Measurements from ENCODE around the gene EPS15. TPM values are rescaled to one million over a fixed set of nuclear protein-coding genes. Genes with fewer than 3 reads are reported as not detected.

EPS15 gene
- polyA plus RNA-seq, 1 donor (not counting 4 experiments of a cell fraction or from before 2014, with no cell fraction given), result 33.2 TPM

- Histone ChIP-seq H3K27me3 (ENCODE audit: control insufficient read depth, extremely low read depth, insufficient read depth, low read length) (no peaks in the 10 kb centered on the region), H3K36me3 (ENCODE audit: control insufficient read depth in 2 of 2, extremely low read depth in 1 of 2, insufficient read depth in 2 of 2, low read length in 2 of 2) (peaks cover 10 to 13% of the 10 kb centered on the region in 2 experiments), H3K9me3 (ENCODE audit: control insufficient read depth, low read depth, low read length) (no peaks in the 10 kb centered on the region), H3K27ac (ENCODE audit: control insufficient read depth, insufficient read depth, low read length) (no peak overlapping the region), H3K9ac (ENCODE audit: control insufficient read depth, extremely low read depth, insufficient read depth, low read length) (no peak overlapping the region), H3K9me1 (ENCODE audit: control insufficient read depth, extremely low read depth, insufficient read depth, low read length) (no peaks in the 10 kb centered on the region), H3K4me1 (ENCODE audit: control insufficient read depth, extremely low read depth, insufficient read depth, low read length) (peaks cover 3% of the 10 kb centered on the region), H3K4me3 (ENCODE audit: control insufficient read depth in 2 of 3, extremely low read depth in 1 of 3, insufficient read depth in 2 of 3, low read depth in 1 of 3, low read length in 3 of 3) (no peak overlapping the region), H3K4me2 (ENCODE audit: control insufficient read depth, extremely low read depth, insufficient read depth, low read depth, low read length) (no peak overlapping the region), H3K79me2 (ENCODE audit: control insufficient read depth, insufficient read depth, low read length) (no peaks in the 10 kb centered on the region), H4K20me1 (ENCODE audit: control insufficient read depth, extremely low read depth, insufficient read depth, low read length) (no peaks in the 10 kb centered on the region), H2AFZ (ENCODE audit: control insufficient read depth, low read length) (no peak overlapping the region)
- no peak for TF ChIP-seq EZH2 (IDR thresholded peaks at IDR 0.05; ENCODE audit: low read length)
- TF ChIP-seq, protein P1, sequence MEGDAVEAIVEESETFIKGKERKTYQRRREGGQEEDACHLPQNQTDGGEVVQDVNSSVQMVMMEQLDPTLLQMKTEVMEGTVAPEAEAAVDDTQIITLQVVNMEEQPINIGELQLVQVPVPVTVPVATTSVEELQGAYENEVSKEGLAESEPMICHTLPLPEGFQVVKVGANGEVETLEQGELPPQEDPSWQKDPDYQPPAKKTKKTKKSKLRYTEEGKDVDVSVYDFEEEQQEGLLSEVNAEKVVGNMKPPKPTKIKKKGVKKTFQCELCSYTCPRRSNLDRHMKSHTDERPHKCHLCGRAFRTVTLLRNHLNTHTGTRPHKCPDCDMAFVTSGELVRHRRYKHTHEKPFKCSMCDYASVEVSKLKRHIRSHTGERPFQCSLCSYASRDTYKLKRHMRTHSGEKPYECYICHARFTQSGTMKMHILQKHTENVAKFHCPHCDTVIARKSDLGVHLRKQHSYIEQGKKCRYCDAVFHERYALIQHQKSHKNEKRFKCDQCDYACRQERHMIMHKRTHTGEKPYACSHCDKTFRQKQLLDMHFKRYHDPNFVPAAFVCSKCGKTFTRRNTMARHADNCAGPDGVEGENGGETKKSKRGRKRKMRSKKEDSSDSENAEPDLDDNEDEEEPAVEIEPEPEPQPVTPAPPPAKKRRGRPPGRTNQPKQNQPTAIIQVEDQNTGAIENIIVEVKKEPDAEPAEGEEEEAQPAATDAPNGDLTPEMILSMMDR (optimal IDR thresholded peaks at IDR 0.05 in 1 of 3, IDR thresholded peaks at IDR 0.05 in 1 of 3, conservative IDR thresholded peaks at IDR 0.05 in 1 of 3; ENCODE audit: extremely low read depth in 1 of 3, insufficient read depth in 2 of 3, low read length in 3 of 3), result no peak
- DNase-seq (ENCODE audit: low read depth, low spot score), result no peak
- no peak for FAIRE-seq
- dilution Hi-C loops (cut with MboI; ENCODE audit: extremely low pct_ligation_motif_present, low sequenced_read_pairs), result no loop called here
These were observed 149.9 kb downstream of the EPS15 start for GRCh38 chr1:51369171-51369570.

- no peaks in the 10 kb centered on the region for H3K27me3 ChIP-seq (ENCODE audit: control insufficient read depth, extremely low read depth, insufficient read depth, low read length)
- H3K9ac ChIP-seq (ENCODE audit: control insufficient read depth, extremely low read depth, insufficient read depth, low read length), result no peak overlapping the region
- no peak overlapping the region for H3K4me2 ChIP-seq (ENCODE audit: control insufficient read depth, extremely low read depth, insufficient read depth, low read depth, low read length)
- no peak overlapping the region for H3K27ac ChIP-seq (ENCODE audit: control insufficient read depth, insufficient read depth, low read length)
- no peak overlapping the region for H3K4me3 ChIP-seq (ENCODE audit: control insufficient read depth in 2 of 3, extremely low read depth in 1 of 3, insufficient read depth in 2 of 3, low read depth in 1 of 3, low read length in 3 of 3)
- H4K20me1 ChIP-seq (ENCODE audit: control insufficient read depth, extremely low read depth, insufficient read depth, low read length), result no peaks in the 10 kb centered on the region
- dilution Hi-C loops (cut with MboI; ENCODE audit: extremely low pct_ligation_motif_present, low sequenced_read_pairs), result no loop called here
- H2AFZ ChIP-seq (ENCODE audit: control insufficient read depth, low read length), result no peak overlapping the region
- H3K36me3 ChIP-seq (ENCODE audit: control insufficient read depth in 2 of 2, extremely low read depth in 1 of 2, insufficient read depth in 2 of 2, low read length in 2 of 2), result peaks cover 8 to 13% of the 10 kb centered on the region in 2 experiments
- FAIRE-seq (no peak), DNase-seq (ENCODE audit: low read depth, low spot score) (no peak)
- no peaks in the 10 kb centered on the region for H3K79me2 ChIP-seq (ENCODE audit: control insufficient read depth, insufficient read depth, low read length)
- H3K9me1 ChIP-seq (ENCODE audit: control insufficient read depth, extremely low read depth, insufficient read depth, low read length), result no peaks in the 10 kb centered on the region
- H3K4me1 ChIP-seq (ENCODE audit: control insufficient read depth, extremely low read depth, insufficient read depth, low read length), result peaks cover 3% of the 10 kb centered on the region
- no peak for TF ChIP-seq EZH2 (IDR thresholded peaks at IDR 0.05; ENCODE audit: low read length)
- TF ChIP-seq, protein P1 (optimal IDR thresholded peaks at IDR 0.05 in 1 of 3, IDR thresholded peaks at IDR 0.05 in 1 of 3, conservative IDR thresholded peaks at IDR 0.05 in 1 of 3; ENCODE audit: extremely low read depth in 1 of 3, insufficient read depth in 2 of 3, low read length in 3 of 3), result no peak
- no peaks in the 10 kb centered on the region for H3K9me3 ChIP-seq (ENCODE audit: control insufficient read depth, low read depth, low read length)
These were observed 153.3 kb downstream of the EPS15 start for GRCh38 chr1:51365774-51366173.

Data from keratinocyte (primary cell).